ENCODE measurements around the gene ASTL.

The ASTL gene

DNA sequence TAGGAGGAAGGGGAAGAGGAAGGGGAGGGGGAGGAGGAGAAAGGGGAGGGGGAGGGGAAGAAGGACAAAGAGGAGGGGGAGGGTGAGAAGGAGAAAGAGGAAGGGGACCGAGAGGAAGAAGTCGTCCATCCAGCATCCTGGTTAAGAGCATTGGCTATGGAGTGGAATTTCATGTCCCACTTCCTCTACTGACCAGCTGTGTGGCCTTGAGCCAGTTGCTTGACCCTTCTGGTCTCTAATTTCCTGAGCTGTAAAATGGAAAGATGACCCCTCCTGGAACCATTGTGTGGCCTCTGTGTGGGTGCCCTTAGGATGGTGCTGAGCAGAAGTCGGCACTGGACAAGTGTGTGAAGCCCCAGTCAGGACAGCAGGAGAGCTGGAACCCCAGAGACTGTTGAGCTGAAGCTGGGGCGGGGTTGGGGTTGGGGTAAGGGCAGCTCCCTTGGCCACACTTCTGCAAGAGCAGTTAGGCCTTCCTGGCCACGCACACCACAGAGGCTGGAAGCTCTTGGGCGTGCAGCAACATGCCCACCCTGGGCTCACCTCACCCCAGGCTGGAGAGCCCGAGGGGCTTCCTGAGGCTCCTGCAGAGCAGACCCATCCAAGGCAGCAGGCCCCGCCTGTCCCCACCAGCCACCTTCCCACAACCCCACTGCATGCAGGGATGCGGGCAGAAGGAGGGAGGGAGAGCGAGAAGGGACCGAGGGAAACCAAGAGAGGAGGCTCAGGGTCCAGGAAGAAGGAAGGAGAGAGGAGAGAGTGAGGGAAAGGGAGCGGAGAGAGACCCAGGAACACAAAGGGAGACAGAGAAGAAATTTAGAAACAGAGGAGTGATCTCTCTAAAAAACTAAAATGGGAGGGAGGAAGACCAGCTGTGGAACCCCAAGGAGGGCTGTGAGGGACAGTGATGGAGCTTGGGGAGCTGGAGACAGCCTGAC, 38.2 kb downstream of the ASTL start:
- DNase-seq (ENCODE audit: low read depth, low spot score): no peak
- TF ChIP-seq YY1 (IDR thresholded peaks at IDR 0.05; ENCODE audit: insufficient read depth, insufficient read length) (no peak), ZNF274 (IDR thresholded peaks at IDR 0.05; ENCODE audit: low read depth, low read length) (no peak), SUZ12 (IDR thresholded peaks at IDR 0.05; ENCODE audit: extremely low read depth, insufficient read depth, insufficient read length) (no peak)

DNA sequence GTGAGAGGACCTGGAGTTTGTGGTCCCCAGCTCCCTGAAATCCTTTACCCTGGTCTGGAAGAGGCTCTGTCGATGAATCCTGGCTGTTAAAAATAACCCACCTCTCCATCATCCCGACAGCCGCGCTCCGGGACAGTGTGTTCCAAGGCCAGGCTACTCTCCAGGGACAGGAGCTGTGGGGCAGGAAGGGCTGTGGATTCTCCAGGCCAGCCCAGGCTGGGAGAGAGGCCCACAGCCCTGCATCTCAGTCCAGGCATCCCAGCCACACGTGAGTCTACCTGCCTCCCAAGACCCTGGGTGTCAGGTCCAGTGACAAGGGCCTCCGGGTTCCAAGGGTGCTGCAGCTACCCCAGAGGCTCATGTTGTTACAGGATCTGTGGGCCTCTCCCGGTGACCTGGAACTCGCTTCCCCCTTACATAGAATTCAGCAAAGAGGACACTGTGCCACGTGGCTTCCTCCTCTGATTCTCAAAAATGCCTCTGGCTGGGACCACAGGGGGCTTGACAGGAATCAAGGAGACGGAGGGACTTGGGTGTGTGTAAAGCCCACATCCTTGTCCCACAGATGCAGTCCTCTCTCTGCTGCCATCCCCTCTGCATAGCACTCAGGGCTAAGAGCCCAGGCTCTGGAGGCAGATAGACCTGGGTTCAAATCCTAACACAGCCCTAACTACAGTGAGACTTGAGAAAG, 39.3 kb downstream of the ASTL start:
- no peaks in the 10 kb centered on the region for H3K36me3 ChIP-seq (ENCODE audit: insufficient read depth, insufficient read length, low read length)
- no peak overlapping the region for H3K4me3 ChIP-seq (ENCODE audit: insufficient read length, low read depth)
- TF ChIP-seq ZNF274 (IDR thresholded peaks at IDR 0.05; ENCODE audit: low read depth, low read length) (no peak), SUZ12 (IDR thresholded peaks at IDR 0.05; ENCODE audit: extremely low read depth, insufficient read depth, insufficient read length) (no peak), YY1 (IDR thresholded peaks at IDR 0.05; ENCODE audit: insufficient read depth, insufficient read length) (no peak)
- H3K4me1 ChIP-seq (ENCODE audit: insufficient read depth, insufficient read length): peaks cover 12% of the 10 kb centered on the region
- DNase-seq (ENCODE audit: low read depth, low spot score): no peak
- no peaks in the 10 kb centered on the region for H3K9me3 ChIP-seq (ENCODE audit: insufficient read depth, low read length)
- no peak overlapping the region for H3K9ac ChIP-seq (ENCODE audit: insufficient read length, low read depth)
- no peaks in the 10 kb centered on the region for H3K27me3 ChIP-seq (ENCODE audit: insufficient read depth, insufficient read length)

More for the DNA sequence above, 38.2 kb downstream of the ASTL start:
- Histone ChIP-seq H3K27me3 (ENCODE audit: insufficient read depth, insufficient read length) (no peaks in the 10 kb centered on the region), H3K36me3 (ENCODE audit: insufficient read depth, insufficient read length, low read length) (no peaks in the 10 kb centered on the region), H3K4me3 (ENCODE audit: insufficient read length, low read depth) (no peak overlapping the region), H3K4me1 (ENCODE audit: insufficient read depth, insufficient read length) (peaks cover 15% of the 10 kb centered on the region), H3K9ac (ENCODE audit: insufficient read length, low read depth) (no peak overlapping the region), H3K9me3 (ENCODE audit: insufficient read depth, low read length) (peaks cover 7% of the 10 kb centered on the region; the same call in 1 of the 2 replicates)

DNA sequence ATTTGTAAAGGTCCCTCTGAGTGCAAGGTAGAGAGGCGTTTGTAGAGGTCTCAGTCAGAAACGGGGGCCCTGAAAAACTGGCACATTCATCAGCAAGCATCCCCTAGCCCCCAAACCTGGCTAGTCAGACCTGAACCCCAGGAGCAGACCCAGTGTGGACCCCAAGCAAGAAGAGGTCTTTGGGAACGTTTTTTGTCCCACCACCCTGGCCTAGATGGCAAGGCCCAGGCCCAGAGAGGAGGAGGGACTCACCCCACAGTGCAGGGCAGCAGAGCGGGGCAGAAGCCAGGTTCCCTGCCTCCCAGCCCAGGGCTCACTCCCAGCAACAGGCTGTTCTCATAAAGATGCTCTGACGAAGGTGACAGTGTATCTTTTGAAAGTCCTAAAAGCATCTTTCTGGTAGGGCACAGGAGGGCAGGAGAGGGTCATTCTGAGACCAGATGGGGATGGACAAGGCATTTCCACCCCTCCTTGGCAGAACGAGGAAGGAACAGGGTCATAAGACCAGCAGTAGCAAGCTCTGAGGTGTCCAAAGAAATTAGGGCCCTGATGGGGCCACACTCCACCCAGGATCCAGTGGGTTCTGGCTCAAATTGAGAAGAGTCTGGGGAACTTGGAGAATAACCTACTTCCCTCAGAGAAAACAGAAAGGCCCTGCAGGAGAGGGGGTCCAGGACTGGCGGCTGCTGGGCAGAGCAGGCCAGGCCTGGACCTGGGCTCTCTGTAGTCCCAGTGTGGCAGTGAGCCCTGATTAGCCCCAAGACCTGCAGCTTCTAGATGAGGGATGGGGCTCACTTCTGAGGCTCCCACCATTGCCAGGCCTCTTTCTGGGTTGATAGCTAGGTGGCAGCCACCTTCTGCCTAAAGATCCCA, 40.1 kb downstream of the ASTL start:
- H3K27me3 ChIP-seq (ENCODE audit: insufficient read depth, insufficient read length): no peaks in the 10 kb centered on the region
- TF ChIP-seq ZNF274 (IDR thresholded peaks at IDR 0.05; ENCODE audit: low read depth, low read length): no peak
- no peaks in the 10 kb centered on the region for H3K36me3 ChIP-seq (ENCODE audit: insufficient read depth, insufficient read length, low read length)
- H3K4me3 ChIP-seq (ENCODE audit: insufficient read length, low read depth): no peak overlapping the region
- H3K9me3 ChIP-seq (ENCODE audit: insufficient read depth, low read length): peaks cover 6% of the 10 kb centered on the region
- DNase-seq (ENCODE audit: low read depth, low spot score): no peak
- peaks cover 6% of the 10 kb centered on the region for H3K4me1 ChIP-seq (ENCODE audit: insufficient read depth, insufficient read length)
- no peak overlapping the region for H3K9ac ChIP-seq (ENCODE audit: insufficient read length, low read depth)

DNA sequence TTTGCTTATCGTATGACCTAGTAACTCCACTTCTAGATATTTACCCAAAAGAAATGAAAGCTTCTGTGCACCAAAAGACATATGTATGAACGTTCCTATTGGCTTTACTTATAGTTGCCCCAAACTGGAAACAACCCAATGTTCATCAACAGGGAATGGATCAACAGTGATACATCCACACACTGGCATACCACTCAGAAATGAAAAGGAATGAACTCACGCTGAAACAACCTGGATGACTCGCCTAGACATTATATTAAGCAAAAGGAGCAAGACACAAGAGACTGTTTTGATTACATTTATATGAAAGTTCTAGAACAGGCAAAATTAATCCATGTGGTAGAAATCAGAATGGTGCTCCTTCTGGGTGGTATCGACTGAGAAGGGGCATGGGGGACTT, 40.9 kb downstream of the ASTL start:
- Histone ChIP-seq H3K9ac (ENCODE audit: insufficient read length, low read depth) (no peak overlapping the region), H3K4me3 (ENCODE audit: insufficient read length, low read depth) (no peak overlapping the region), H3K27me3 (ENCODE audit: insufficient read depth, insufficient read length) (no peaks in the 10 kb centered on the region), H3K9me3 (ENCODE audit: insufficient read depth, low read length) (peaks cover 13% of the 10 kb centered on the region), H3K36me3 (ENCODE audit: insufficient read depth, insufficient read length, low read length) (no peaks in the 10 kb centered on the region), H3K4me1 (ENCODE audit: insufficient read depth, insufficient read length) (peaks cover 5% of the 10 kb centered on the region)
- no peak for DNase-seq (ENCODE audit: low read depth, low spot score)
- TF ChIP-seq YY1 (IDR thresholded peaks at IDR 0.05; ENCODE audit: insufficient read depth, insufficient read length) (no peak), SUZ12 (IDR thresholded peaks at IDR 0.05; ENCODE audit: extremely low read depth, insufficient read depth, insufficient read length) (no peak), ZNF274 (IDR thresholded peaks at IDR 0.05; ENCODE audit: low read depth, low read length) (no peak)

- TF ChIP-seq SUZ12 (IDR thresholded peaks at IDR 0.05; ENCODE audit: extremely low read depth, insufficient read depth, insufficient read length) (no peak), YY1 (IDR thresholded peaks at IDR 0.05; ENCODE audit: insufficient read depth, insufficient read length) (no peak)
- Histone ChIP-seq H3K36me3 (ENCODE audit: insufficient read depth, insufficient read length, low read length) (no peaks in the 10 kb centered on the region), H3K9me3 (ENCODE audit: insufficient read depth, low read length) (peaks cover 13% of the 10 kb centered on the region), H3K4me1 (ENCODE audit: insufficient read depth, insufficient read length) (peaks cover 16% of the 10 kb centered on the region), H3K9ac (ENCODE audit: insufficient read length, low read depth) (no peak overlapping the region), H3K27me3 (ENCODE audit: insufficient read depth, insufficient read length) (no peaks in the 10 kb centered on the region), H3K4me3 (ENCODE audit: insufficient read length, low read depth) (no peak overlapping the region)
- no peak for DNase-seq (ENCODE audit: low read depth, low spot score)
Measured at GRCh38 chr2:96095116-96095636, 43.1 kb downstream of the ASTL start.

DNA sequence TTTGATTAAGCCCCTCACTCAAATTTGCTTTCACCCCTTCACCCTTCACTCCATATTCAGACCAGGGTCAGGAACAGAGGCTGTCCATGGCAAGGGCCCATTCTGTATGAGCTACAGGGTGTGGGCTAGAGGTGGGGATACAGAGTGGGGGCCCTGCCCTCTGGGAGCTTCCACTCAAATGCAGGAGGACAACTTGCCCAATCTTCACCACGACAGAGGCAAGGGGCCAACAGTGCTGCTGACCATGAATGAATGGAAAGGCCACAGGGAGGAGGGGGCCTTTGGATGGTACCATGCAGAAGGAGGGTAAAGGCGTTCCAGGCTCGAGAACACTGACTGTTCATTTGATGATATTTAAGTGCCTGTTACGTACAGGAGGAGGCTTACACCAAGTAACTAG, 44.8 kb downstream of the ASTL start:
- Histone ChIP-seq H3K4me1 (ENCODE audit: insufficient read depth, insufficient read length) (peaks cover 28% of the 10 kb centered on the region), H3K36me3 (ENCODE audit: insufficient read depth, insufficient read length, low read length) (no peaks in the 10 kb centered on the region), H3K9ac (ENCODE audit: insufficient read length, low read depth) (no peak overlapping the region), H3K27me3 (ENCODE audit: insufficient read depth, insufficient read length) (no peaks in the 10 kb centered on the region), H3K9me3 (ENCODE audit: insufficient read depth, low read length) (peaks cover 13% of the 10 kb centered on the region), H3K4me3 (ENCODE audit: insufficient read length, low read depth) (no peak overlapping the region)
- no peak for DNase-seq (ENCODE audit: low read depth, low spot score)
- TF ChIP-seq SUZ12 (IDR thresholded peaks at IDR 0.05; ENCODE audit: extremely low read depth, insufficient read depth, insufficient read length) (no peak), YY1 (IDR thresholded peaks at IDR 0.05; ENCODE audit: insufficient read depth, insufficient read length) (no peak), ZNF274 (IDR thresholded peaks at IDR 0.05; ENCODE audit: low read depth, low read length) (no peak)

Measured in NT2/D1 (cell line).